Measurements from ENCODE around the gene CNKSR2. TPM values are rescaled to one million over a fixed set of nuclear protein-coding genes. Genes with fewer than 3 reads are reported as not detected.
A peak's percentile ranks its signal among the peaks of the same experiment; 100 is the strongest.

The CNKSR2 gene
- total RNA-seq, 1 experiment from 2014 or later, result 11.3 TPM

DNA sequence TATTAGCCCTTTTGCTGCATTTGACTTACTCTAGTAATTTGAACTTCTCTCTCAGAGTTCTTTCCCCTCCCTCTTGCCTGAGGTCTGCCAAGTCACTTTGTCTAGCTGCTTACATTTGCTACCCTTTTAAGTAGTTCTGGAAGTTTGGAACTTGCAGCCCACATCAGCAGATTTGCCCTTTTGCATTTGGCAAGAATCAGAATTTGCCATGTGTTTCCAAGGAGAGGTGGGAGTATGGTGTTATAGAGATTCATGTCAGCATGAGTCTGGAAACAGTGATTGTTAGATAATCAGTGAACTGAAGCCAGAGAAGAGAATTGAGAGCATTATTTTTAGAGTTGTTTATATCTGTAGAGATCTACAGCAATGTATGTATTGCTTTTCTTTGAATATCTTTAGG lies 231.8 kb downstream of the CNKSR2 start (continued):
- TF ChIP-seq, protein P1, sequence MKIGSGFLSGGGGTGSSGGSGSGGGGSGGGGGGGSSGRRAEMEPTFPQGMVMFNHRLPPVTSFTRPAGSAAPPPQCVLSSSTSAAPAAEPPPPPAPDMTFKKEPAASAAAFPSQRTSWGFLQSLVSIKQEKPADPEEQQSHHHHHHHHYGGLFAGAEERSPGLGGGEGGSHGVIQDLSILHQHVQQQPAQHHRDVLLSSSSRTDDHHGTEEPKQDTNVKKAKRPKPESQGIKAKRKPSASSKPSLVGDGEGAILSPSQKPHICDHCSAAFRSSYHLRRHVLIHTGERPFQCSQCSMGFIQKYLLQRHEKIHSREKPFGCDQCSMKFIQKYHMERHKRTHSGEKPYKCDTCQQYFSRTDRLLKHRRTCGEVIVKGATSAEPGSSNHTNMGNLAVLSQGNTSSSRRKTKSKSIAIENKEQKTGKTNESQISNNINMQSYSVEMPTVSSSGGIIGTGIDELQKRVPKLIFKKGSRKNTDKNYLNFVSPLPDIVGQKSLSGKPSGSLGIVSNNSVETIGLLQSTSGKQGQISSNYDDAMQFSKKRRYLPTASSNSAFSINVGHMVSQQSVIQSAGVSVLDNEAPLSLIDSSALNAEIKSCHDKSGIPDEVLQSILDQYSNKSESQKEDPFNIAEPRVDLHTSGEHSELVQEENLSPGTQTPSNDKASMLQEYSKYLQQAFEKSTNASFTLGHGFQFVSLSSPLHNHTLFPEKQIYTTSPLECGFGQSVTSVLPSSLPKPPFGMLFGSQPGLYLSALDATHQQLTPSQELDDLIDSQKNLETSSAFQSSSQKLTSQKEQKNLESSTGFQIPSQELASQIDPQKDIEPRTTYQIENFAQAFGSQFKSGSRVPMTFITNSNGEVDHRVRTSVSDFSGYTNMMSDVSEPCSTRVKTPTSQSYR (CRISPR knock-in tag; IDR thresholded peaks at IDR 0.05), result no peak
- no peak for TF ChIP-seq ETV6 (CRISPR knock-in tag; IDR thresholded peaks at IDR 0.05)

DNA sequence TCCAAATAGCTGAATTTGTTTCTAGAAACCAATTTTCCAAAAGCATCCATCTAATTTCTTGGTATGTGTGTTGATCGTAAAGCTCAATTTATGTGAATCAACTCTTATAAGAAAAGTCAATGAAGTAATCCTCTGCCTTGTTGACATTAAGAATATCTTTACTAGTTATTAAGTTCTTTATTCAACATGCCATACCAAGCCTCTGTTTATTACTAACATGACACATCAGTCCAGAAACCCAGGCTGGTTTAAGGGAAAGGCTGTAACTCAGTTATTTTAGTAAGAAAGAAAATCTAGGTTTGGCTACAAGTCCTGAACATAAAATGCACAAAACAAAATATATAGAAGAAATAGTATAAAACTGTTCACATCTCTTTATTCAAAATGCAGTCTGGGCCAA lies 235.9 kb downstream of the CNKSR2 start:
- no peaks in the 10 kb centered on the region for H3K27me3 Mint-ChIP-seq (ENCODE audit: low read depth)
- TF ChIP-seq, protein P2, sequence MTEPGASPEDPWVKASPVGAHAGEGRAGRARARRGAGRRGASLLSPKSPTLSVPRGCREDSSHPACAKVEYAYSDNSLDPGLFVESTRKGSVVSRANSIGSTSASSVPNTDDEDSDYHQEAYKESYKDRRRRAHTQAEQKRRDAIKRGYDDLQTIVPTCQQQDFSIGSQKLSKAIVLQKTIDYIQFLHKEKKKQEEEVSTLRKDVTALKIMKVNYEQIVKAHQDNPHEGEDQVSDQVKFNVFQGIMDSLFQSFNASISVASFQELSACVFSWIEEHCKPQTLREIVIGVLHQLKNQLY (CRISPR knock-in tag; IDR thresholded peaks at IDR 0.05), result no peak
- TF ChIP-seq RORB (CRISPR knock-in tag; IDR thresholded peaks at IDR 0.05) (no peak), RELA (CRISPR knock-in tag; IDR thresholded peaks at IDR 0.05; ENCODE audit: borderline replicate concordance) (no peak), ETV6 (CRISPR knock-in tag; IDR thresholded peaks at IDR 0.05) (no peak)
- TF ChIP-seq, protein P3, sequence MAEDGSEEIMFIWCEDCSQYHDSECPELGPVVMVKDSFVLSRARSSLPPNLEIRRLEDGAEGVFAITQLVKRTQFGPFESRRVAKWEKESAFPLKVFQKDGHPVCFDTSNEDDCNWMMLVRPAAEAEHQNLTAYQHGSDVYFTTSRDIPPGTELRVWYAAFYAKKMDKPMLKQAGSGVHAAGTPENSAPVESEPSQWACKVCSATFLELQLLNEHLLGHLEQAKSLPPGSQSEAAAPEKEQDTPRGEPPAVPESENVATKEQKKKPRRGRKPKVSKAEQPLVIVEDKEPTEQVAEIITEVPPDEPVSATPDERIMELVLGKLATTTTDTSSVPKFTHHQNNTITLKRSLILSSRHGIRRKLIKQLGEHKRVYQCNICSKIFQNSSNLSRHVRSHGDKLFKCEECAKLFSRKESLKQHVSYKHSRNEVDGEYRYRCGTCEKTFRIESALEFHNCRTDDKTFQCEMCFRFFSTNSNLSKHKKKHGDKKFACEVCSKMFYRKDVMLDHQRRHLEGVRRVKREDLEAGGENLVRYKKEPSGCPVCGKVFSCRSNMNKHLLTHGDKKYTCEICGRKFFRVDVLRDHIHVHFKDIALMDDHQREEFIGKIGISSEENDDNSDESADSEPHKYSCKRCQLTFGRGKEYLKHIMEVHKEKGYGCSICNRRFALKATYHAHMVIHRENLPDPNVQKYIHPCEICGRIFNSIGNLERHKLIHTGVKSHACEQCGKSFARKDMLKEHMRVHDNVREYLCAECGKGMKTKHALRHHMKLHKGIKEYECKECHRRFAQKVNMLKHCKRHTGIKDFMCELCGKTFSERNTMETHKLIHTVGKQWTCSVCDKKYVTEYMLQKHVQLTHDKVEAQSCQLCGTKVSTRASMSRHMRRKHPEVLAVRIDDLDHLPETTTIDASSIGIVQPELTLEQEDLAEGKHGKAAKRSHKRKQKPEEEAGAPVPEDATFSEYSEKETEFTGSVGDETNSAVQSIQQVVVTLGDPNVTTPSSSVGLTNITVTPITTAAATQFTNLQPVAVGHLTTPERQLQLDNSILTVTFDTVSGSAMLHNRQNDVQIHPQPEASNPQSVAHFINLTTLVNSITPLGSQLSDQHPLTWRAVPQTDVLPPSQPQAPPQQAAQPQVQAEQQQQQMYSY (CRISPR knock-in tag; IDR thresholded peaks at IDR 0.05), result no peak
- TF ChIP-seq, protein P4, sequence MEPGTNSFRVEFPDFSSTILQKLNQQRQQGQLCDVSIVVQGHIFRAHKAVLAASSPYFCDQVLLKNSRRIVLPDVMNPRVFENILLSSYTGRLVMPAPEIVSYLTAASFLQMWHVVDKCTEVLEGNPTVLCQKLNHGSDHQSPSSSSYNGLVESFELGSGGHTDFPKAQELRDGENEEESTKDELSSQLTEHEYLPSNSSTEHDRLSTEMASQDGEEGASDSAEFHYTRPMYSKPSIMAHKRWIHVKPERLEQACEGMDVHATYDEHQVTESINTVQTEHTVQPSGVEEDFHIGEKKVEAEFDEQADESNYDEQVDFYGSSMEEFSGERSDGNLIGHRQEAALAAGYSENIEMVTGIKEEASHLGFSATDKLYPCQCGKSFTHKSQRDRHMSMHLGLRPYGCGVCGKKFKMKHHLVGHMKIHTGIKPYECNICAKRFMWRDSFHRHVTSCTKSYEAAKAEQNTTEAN (CRISPR knock-in tag; IDR thresholded peaks at IDR 0.05), result no peak
- TF ChIP-seq, protein P5, sequence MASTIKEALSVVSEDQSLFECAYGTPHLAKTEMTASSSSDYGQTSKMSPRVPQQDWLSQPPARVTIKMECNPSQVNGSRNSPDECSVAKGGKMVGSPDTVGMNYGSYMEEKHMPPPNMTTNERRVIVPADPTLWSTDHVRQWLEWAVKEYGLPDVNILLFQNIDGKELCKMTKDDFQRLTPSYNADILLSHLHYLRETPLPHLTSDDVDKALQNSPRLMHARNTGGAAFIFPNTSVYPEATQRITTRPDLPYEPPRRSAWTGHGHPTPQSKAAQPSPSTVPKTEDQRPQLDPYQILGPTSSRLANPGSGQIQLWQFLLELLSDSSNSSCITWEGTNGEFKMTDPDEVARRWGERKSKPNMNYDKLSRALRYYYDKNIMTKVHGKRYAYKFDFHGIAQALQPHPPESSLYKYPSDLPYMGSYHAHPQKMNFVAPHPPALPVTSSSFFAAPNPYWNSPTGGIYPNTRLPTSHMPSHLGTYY (CRISPR knock-in tag; IDR thresholded peaks at IDR 0.05), result no peak
- no peaks in the 10 kb centered on the region for H3K36me3 Mint-ChIP-seq
- no peak for DNase-seq (ENCODE audit: low spot score)
- ATAC-seq, result no peak
- no peaks in the 10 kb centered on the region for H3K9me3 Mint-ChIP-seq
- POLR2A ChIA-PET, result no interaction called here
- no peak overlapping the region for H3K4me3 Mint-ChIP-seq
- CTCF ChIA-PET, result no interaction called here
- H3K27ac Mint-ChIP-seq, result no peak overlapping the region
- no peaks in the 10 kb centered on the region for H3K4me1 Mint-ChIP-seq

DNA sequence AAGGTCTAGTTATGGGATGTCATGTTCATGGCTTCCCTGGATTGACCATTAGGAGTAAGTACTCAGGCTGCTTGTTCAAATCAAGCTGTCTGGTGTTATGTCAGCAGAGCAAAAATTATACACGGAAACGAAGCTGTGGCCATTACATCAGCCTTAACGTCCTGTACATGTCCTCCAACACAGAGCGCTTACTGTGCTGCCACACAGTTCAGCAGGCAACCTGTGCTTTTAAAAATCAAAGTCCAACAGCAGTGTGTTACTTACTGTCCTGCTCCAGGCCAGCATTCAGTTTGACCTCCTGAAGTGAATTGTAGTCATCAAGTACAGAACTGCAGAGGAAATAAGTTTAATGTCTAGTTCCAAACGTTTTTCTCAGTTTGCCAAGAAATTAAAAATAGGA lies 237.9 kb downstream of the CNKSR2 start:
- Mint-ChIP-seq H3K9me3 (no peaks in the 10 kb centered on the region), H3K27me3 (ENCODE audit: low read depth) (no peaks in the 10 kb centered on the region), H3K36me3 (no peaks in the 10 kb centered on the region), H3K27ac (no peak overlapping the region), H3K4me1 (no peaks in the 10 kb centered on the region), H3K4me3 (no peak overlapping the region)
- ChIA-PET POLR2A (no interaction called here), CTCF (no interaction called here)
- TF ChIP-seq, protein P6, sequence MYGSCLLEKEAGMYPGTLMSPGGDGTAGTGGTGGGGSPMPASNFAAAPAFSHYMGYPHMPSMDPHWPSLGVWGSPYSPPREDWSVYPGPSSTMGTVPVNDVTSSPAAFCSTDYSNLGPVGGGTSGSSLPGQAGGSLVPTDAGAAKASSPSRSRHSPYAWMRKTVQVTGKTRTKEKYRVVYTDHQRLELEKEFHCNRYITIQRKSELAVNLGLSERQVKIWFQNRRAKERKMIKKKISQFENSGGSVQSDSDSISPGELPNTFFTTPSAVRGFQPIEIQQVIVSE (CRISPR knock-in tag; IDR thresholded peaks at IDR 0.05; ENCODE audit: borderline replicate concordance), result no peak
- TF ChIP-seq RELA (CRISPR knock-in tag; IDR thresholded peaks at IDR 0.05; ENCODE audit: borderline replicate concordance) (no peak), MXD4 (CRISPR knock-in tag; IDR thresholded peaks at IDR 0.05; ENCODE audit: borderline replicate concordance) (no peak), GABPB1 (CRISPR knock-in tag; IDR thresholded peaks at IDR 0.05) (peak; percentile 68), NR2C2 (CRISPR knock-in tag; IDR thresholded peaks at IDR 0.05) (no peak)
- TF ChIP-seq, protein P7, sequence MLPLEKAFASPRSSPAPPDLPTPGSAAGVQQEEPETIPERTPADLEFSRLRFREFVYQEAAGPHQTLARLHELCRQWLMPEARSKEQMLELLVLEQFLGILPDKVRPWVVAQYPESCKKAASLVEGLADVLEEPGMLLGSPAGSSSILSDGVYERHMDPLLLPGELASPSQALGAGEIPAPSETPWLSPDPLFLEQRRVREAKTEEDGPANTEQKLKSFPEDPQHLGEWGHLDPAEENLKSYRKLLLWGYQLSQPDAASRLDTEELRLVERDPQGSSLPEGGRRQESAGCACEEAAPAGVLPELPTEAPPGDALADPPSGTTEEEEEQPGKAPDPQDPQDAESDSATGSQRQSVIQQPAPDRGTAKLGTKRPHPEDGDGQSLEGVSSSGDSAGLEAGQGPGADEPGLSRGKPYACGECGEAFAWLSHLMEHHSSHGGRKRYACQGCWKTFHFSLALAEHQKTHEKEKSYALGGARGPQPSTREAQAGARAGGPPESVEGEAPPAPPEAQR (CRISPR knock-in tag; IDR thresholded peaks at IDR 0.05), result no peak
- TF ChIP-seq, protein P3 (CRISPR knock-in tag; IDR thresholded peaks at IDR 0.05), result no peak
- DNase-seq (ENCODE audit: low spot score) (no peak), ATAC-seq (no peak)

All from WTC11 (cell line).